ENCODE results near the gene PLXNB2. TPM values are rescaled to one million over a fixed set of nuclear protein-coding genes. Genes with fewer than 3 reads are reported as not detected.

Gene PLXNB2
- total RNA-seq, 4 donors from 2014 or later = 44.7 to 208 (median 126) TPM

- H3K27me3 ChIP-seq = no peaks in the 10 kb centered on the region
- DNase-seq = peak; percentile 66 to 78
- H3K4me3 ChIP-seq = peak within 1 kb of the TSS; percentile 39 to 45
- H3K27ac ChIP-seq = peak within 1 kb of the TSS; percentile 70 to 77
- intact Hi-C loops (cut with DNase I; ENCODE audit: low total_unique reads) = loop anchor here (5.0 kb wide), 1 partner anchor 91 kb away; the partner anchor contains the start of gene PPP6R2
- H3K9me3 ChIP-seq = no peaks in the 10 kb centered on the region
- TF ChIP-seq CTCF (IDR thresholded peaks at IDR 0.05) = no peak
- TF ChIP-seq POLR2A (IDR thresholded peaks at IDR 0.05) = peak in 1 of 2 donors; percentile 33
- H3K36me3 ChIP-seq = no peaks in the 10 kb centered on the region
- H3K4me1 ChIP-seq = peaks cover 6 to 16% of the 10 kb centered on the region in 2 donors
Observed at GRCh38 chr22:50250555-50251476, 56.6 kb downstream of the PLXNB2 start, which contains the start of gene HDAC10. Gene HDAC10, minus strand, starts transcription at chr22:50251265. Its CDS starts 233 bp downstream, at chr22:50251032.

- intact Hi-C loops (cut with DNase I; ENCODE audit: low total_unique reads) = loop anchor here (5.0 kb wide), 1 partner anchor 92 kb away; the partner anchor contains the start of gene PPP6R2
- no peak for DNase-seq
- Histone ChIP-seq H3K4me1 (peaks cover 6 to 22% of the 10 kb centered on the region in 2 donors), H3K27me3 (no peaks in the 10 kb centered on the region), H3K36me3 (no peaks in the 10 kb centered on the region), H3K9me3 (no peaks in the 10 kb centered on the region), H3K27ac (peak overlapping the region in 1 of 2 donors; percentile 77), H3K4me3 (peak overlapping the region; percentile 39 to 45)
- TF ChIP-seq POLR2A (IDR thresholded peaks at IDR 0.05) (no peak), CTCF (IDR thresholded peaks at IDR 0.05) (no peak)
Observed at GRCh38 chr22:50250249-50250554, 57.2 kb downstream of the PLXNB2 start.

- intact Hi-C loops (cut with DNase I; ENCODE audit: low total_unique reads) = loop anchor here (5.0 kb wide), 1 partner anchor 93 kb away; the partner anchor contains the start of gene PPP6R2
- no peak overlapping the region for H3K4me3 ChIP-seq
- no peak for DNase-seq
- H3K36me3 ChIP-seq = no peaks in the 10 kb centered on the region
- TF ChIP-seq POLR2A (IDR thresholded peaks at IDR 0.05) (no peak), CTCF (IDR thresholded peaks at IDR 0.05) (no peak)
- H3K4me1 ChIP-seq = peaks cover 6 to 22% of the 10 kb centered on the region in 2 donors
- no peaks in the 10 kb centered on the region for H3K27me3 ChIP-seq
- H3K27ac ChIP-seq = no peak overlapping the region
- H3K9me3 ChIP-seq = no peaks in the 10 kb centered on the region
Observed at GRCh38 chr22:50249341-50250248, 57.9 kb downstream of the PLXNB2 start.

GRCh38 chr22:50248196-50249081 is 59.0 kb downstream of the PLXNB2 start:
- DNase-seq = no peak
- intact Hi-C loops (cut with DNase I; ENCODE audit: low total_unique reads) = no loop called here
- H3K9me3 ChIP-seq = no peaks in the 10 kb centered on the region
- no peak overlapping the region for H3K4me3 ChIP-seq
- TF ChIP-seq POLR2A (IDR thresholded peaks at IDR 0.05) (no peak), CTCF (IDR thresholded peaks at IDR 0.05) (no peak)
- H3K27ac ChIP-seq = no peak overlapping the region
- peaks cover 6 to 29% of the 10 kb centered on the region in 2 donors for H3K4me1 ChIP-seq
- no peaks in the 10 kb centered on the region for H3K36me3 ChIP-seq
- H3K27me3 ChIP-seq = no peaks in the 10 kb centered on the region
